Measurements from ENCODE around the gene PDE10A.

DNA sequence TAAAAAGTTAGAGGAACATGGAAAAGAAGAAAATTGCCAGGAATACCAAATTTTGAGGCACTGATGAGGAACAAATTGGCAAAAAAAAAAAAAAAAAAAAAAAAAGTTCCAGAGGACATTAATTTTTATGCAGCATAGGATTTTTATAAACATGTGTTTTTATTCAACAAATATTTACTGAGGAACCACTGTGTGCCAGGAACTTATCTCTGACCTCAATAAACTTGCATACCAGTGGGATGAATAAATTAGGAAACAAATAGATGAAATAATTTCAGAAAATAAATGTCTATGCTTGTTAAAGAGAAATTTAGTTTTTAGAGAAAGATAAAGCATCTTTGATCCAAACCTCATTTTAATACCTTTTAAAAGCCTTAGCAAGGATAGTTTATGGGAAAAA is 175.1 kb downstream of the PDE10A start:
- TF ChIP-seq, protein P1, sequence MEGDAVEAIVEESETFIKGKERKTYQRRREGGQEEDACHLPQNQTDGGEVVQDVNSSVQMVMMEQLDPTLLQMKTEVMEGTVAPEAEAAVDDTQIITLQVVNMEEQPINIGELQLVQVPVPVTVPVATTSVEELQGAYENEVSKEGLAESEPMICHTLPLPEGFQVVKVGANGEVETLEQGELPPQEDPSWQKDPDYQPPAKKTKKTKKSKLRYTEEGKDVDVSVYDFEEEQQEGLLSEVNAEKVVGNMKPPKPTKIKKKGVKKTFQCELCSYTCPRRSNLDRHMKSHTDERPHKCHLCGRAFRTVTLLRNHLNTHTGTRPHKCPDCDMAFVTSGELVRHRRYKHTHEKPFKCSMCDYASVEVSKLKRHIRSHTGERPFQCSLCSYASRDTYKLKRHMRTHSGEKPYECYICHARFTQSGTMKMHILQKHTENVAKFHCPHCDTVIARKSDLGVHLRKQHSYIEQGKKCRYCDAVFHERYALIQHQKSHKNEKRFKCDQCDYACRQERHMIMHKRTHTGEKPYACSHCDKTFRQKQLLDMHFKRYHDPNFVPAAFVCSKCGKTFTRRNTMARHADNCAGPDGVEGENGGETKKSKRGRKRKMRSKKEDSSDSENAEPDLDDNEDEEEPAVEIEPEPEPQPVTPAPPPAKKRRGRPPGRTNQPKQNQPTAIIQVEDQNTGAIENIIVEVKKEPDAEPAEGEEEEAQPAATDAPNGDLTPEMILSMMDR (IDR thresholded peaks at IDR 0.05; ENCODE audit: low read length) = no peak
- TF ChIP-seq EZH2 (IDR thresholded peaks at IDR 0.05; ENCODE audit: borderline replicate concordance, low read length) = no peak

Data from OCI-LY1 (cell line).